Measurements from ENCODE around the gene TBC1D2B.

DNA sequence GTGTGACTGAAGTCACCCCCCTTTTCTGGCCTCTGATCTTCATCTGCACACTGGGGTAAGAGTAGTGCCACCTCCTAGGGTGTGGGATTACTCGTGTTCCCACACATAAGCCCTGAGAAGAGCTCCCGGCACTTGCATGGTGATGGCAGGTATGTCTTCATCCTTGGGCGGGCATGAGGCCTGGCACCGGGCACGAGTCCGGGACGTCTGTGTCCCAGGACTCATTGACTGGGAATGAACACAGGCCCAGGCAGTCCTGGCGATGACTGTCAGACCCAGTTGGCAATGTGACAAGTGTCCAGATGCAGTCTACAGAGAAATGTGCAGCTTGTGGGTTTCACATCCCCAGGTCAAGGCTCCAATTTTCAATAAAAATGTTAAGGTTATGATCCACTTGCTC lies 78.9 kb downstream of the TBC1D2B start:
- TF ChIP-seq, protein P1, sequence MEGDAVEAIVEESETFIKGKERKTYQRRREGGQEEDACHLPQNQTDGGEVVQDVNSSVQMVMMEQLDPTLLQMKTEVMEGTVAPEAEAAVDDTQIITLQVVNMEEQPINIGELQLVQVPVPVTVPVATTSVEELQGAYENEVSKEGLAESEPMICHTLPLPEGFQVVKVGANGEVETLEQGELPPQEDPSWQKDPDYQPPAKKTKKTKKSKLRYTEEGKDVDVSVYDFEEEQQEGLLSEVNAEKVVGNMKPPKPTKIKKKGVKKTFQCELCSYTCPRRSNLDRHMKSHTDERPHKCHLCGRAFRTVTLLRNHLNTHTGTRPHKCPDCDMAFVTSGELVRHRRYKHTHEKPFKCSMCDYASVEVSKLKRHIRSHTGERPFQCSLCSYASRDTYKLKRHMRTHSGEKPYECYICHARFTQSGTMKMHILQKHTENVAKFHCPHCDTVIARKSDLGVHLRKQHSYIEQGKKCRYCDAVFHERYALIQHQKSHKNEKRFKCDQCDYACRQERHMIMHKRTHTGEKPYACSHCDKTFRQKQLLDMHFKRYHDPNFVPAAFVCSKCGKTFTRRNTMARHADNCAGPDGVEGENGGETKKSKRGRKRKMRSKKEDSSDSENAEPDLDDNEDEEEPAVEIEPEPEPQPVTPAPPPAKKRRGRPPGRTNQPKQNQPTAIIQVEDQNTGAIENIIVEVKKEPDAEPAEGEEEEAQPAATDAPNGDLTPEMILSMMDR (IDR thresholded peaks at IDR 0.05), result no peak
- no peak for TF ChIP-seq POLR2A (IDR thresholded peaks at IDR 0.05)

Measured in testis (tissue), 2 donors.